GM21526 (cell line): Measurements from ENCODE around the gene CFAP77.

Source experiments
- ATAC-seq: cut with Tn5 transposase; IDR thresholded peaks from one replicate; pipeline ENCODE4 v1.9.1; 2021; ENCODE audit warnings: moderate library complexity; ENCODE audit not compliant: unreplicated experiment, low FRiP score

CFAP77 gene

DNA sequence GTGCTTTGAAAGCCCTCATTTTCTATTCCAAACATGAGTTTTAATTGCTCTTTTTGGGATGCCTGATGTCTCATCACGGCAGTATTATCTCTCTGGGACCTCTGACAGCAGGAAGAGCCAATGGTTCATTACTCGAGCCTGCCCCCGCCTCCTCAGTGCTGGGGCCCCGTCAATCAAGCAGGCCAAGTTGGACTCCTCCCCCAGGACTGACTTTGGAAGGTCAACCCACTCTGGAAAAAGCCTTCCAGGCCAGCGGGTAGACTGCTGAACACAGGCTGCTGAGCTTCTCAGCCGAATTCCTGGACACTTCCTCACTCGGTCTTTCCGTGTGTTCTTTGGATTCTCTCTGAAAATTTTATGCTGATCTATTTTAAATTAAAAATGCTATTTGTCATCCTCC lies 162.9 kb downstream of the CFAP77 start:
- no peak for ATAC-seq

DNA sequence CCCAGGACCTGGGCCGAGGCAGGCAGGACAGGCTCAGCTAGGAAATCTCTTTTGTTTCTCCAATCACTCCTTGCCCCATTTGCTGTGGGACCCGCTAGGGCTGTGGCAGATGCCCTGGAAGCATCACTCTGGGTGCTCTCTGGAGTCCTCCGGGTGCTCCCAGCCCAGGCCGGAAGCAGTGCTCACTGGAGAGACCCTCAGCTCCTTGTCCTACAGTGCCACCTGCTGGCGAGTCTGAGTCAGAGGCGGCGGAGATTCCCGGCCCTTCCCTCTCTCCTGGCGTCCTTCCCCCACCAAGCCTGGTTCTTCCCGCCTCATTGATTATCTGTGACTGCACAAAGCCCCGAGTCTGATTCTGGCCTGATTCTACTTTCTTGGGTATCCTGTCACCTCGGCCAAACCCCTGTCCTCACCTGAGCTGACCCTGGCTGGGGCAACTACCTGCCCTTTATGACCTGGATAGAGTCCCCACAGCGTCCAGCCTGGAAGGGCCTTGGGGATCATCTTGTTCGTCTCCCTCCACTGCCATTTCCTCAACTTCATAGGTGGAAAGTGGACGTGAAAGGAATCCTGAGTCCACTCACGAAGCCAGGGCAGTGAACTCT lies 165.1 kb downstream of the CFAP77 start:
- ATAC-seq = no peak

- no peak for ATAC-seq
Measured at GRCh38 chr9:132575811-132576210, 165.8 kb downstream of the CFAP77 start.

- ATAC-seq = no peak
Measured at GRCh38 chr9:132577119-132577518, 167.1 kb downstream of the CFAP77 start.

DNA sequence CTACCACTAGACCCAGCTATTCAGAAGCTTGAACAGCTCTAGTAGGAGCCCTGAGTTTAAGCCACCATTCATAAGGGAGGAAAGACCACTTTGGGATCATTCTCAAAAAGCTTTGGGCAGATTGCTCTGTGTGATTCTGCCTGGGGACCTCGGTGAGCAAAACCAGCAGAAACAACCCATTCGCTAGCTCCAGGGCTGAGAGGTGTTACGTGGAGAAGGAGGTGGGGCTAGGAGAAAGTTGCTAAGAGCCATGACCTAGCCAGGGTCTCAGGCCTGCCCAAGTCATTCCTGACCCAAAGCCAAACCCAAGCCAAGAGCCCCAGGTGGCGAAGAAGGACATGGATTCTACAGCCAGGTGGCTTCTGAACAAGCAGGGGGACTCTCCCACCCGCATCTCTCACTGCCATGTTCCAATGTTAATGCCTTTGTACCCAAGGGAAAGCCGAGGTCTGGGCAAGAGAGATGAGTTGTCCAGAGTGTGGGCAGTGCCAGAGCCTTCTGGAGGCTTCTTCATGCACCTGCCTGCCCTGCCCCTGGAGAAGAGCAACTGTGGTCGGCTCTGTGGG lies 168.4 kb downstream of the CFAP77 start:
- no peak for ATAC-seq

DNA sequence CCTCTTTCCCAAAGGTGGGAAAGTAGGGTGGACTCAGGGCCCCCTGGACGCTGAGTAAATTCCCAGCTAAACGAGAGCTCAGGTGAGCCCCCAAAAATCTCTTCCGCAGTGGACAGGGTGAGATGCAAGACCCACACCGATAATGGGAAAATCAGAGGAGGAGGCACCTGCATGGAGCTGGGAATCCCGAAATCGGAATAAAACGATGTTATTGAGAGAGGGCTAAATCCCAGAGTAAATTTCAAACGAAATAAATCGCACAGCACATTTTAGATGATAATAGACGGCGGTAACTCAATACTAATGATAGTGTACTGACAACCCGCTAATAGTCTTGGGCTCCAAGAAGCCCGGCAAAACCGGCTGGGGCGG lies 169.4 kb downstream of the CFAP77 start:
- no peak for ATAC-seq

- ATAC-seq = no peak
Measured at GRCh38 chr9:132582276-132582785, 172.3 kb downstream of the CFAP77 start, which contains the start of gene BARHL1. BARHL1 (plus strand) TSS chr9:132582606; CDS start chr9:132582798, 192 bp downstream.

DNA sequence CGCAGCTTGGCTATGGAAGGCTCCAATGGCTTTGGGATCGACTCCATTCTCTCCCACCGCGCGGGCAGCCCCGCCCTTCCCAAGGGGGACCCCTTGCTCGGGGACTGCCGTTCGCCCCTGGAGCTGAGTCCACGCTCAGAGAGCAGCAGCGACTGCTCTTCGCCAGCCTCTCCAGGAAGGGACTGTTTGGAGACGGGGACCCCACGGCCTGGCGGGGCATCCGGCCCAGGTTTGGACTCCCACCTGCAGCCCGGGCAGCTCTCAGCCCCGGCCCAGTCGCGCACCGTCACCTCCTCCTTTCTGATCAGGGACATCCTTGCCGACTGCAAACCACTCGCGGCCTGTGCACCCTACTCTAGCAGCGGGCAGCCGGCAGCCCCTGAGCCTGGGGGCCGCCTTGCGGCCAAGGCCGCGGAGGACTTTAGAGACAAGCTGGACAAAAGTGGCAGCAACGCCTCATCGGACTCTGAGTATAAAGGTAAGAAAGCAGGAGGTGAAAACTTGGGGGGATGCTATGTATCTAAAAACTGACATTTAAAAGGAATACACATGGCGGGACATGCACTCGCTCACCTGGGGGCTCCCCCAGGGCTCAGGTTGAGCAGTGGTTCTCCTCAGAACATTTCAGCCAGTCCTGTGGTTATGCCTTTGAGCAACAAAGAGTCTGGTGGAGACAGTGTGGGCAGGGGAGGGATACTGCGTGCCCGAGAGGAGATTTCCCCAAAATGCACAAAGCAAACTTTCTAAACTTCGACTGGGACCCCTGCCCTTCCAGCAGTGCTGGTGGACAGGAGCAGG lies 173.0 kb downstream of the CFAP77 start:
- ATAC-seq = no peak

DNA sequence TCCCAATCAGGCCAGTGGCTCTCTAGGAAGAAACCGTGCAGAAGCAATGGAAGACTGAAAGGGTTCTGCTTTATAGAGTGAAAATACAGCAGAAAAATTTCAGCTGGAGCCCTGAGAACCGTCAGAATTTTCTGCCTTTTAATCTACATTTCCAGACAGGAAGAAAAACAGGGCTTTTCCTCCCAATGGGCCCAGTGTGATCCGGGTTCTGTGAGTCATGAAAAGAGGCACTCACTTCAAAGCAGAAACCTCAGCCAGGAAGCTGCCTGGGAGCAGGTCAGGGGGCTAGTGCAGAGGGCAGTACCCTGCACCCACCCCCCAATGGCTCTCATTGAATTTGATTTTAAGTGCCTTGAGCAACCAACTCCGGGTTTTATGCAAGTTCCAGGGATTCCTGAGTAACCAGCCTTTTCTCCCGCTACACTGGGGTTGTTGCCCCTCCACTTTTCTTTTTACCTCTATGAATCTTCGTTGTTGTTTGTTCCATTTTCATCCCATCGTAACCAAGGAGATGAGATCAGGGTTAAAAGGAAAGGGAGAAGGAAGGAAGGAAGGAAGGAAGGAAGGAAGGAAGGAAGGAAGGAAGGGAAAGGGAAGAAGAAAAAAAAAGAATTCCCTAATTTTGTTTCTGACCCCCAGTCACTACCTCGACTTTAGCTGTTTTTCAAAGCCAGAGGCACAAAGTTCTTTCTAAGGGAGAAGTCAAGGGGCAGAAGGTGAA lies 173.7 kb downstream of the CFAP77 start:
- ATAC-seq = no peak

GRCh38 chr9:132584601-132585560 lies 174.9 kb downstream of the CFAP77 start:
- ATAC-seq = no peak

DNA sequence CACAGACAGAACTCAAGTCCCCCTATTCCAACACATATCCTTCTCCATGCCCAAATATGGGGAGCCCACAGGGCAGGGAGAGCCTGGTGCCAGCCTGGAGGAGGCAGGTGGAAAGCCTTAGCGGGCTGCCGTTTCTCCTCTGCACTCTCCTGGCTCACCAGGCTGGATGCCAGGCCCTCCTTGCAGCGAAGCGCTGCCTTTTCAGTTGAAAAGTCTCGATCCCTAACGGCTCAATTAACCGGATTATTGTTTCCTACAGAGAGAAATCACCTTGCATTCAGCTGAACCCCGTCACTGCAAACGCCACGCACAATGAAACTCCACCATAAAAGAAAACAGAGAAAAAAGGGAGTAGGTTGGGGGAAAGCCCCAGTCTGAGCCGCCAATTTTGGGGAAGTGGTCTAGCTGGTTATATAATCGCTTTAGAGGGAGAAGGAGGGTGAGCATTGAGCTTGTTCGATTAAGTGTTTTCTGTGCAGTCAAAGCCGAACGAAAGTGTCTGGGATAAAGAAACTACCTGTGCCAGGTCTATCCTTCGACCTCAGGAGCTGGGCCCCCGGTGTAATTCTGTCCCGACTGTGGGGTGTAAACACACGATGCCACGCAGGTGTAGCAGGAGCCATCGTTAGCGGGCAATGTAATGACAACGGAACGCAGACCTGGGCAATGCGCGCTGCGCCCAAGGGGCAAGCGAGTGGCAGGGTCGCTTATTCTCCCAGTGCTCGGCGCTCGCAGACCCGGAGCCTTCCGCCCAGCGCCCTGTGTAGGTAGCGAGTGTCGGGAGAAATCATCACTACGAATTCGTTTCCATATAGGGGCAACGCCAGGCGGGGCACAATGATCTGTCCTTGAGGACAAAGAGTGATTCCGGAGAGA lies 176.2 kb downstream of the CFAP77 start:
- no peak for ATAC-seq

DNA sequence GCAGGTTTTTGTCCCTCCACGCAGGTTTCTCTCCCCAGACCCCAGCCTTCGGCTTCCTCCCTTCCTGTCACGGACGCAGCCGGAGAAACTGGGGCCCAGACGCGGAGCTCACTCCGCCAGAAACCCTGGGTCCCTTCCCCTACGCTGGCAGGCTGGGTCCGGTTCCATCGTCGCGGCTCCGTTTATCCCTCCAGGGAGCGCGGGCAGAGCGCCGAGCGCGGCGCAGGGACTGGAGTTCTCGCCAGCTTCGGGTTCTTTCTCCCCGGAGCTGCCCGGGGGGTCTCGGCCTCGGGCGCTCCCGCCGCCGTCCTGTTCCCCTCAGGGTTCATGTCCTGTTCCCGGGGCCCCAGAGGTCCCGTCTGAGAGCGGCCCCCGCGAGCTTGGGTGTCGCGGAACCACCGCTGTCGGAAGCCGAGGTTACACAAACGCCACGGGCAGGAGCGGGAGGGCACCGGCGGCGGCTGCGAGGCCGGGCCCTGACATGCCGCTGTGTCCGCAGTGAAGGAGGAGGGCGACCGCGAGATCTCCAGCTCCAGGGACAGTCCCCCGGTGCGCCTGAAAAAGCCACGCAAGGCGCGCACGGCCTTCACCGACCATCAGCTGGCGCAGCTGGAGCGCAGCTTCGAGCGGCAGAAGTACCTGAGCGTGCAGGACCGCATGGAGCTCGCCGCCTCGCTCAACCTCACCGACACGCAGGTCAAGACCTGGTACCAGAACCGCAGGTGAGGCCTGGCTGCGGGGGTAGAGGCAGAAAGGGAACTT lies 177.0 kb downstream of the CFAP77 start:
- ATAC-seq = no peak

- ATAC-seq = no peak
Measured at GRCh38 chr9:132587592-132587955, 177.6 kb downstream of the CFAP77 start.

DNA sequence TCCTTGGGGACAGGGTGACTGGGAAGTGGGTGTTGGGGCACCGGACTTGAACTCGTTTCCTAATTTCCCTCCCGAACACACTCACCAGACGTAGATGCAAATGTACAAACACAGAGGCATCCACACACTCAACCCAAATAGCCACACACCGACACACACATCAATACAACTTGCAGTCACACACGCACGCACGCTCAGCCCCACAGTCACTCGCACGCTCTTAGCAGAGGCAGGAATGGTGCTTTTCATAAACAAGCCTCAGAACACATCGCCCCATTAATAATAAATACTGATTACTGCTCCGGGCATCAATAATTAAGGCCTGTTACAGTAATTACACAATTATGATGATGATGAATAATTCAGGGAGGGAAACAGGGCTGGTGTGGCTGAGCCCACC lies 178.1 kb downstream of the CFAP77 start:
- ATAC-seq = no peak

- ATAC-seq = no peak
Measured at GRCh38 chr9:132588501-132589147, 178.6 kb downstream of the CFAP77 start.

DNA sequence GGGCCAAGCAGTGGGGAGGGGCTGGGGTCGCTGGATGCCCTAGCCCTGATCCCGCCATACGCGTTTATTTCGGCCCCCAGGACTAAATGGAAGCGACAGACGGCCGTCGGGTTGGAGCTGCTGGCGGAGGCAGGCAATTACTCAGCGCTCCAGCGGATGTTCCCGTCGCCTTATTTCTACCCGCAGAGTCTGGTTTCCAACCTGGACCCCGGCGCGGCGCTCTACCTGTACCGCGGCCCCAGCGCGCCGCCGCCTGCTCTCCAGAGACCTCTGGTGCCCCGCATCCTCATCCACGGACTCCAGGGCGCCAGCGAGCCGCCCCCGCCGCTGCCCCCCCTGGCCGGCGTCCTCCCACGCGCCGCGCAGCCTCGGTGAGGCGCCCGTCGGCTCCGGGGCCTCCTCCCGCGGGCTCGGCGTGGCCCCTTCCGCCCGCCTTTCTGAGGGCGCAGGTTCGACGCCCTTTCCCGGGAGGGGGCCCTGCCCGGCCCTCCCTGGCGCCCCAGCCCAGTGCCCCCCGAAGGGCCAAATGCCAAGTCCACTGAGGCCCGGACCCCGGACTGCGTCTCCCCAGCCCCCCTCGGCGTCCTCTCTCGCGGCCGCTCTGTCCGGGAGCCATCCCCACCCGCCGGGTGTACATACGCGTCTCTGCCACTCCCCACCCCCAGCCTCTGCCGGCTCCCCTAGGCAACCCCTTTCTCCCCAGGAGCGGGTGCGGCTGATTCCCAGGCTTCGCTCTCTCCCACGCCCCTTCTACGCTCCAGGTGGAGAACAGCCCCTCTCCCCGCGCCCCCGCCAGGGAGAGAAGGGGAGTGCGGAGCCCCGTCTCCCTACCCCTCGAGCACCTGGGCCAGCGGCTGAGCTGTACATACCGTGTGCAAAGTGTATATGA lies 179.4 kb downstream of the CFAP77 start:
- ATAC-seq = no peak

DNA sequence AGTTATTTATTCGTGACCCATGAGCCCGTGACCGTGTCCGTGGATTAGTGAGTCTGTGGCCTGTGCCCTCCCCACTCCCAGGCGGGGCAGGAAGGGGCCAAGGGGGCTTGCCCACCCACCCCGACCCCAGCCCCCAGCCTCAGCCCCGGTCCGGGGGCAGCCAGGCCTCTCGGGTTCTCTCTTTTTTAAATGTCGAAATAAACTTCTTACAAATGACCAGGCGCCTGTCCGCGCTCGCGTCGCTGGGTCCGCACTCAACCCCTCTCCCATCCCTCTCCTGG lies 180.0 kb downstream of the CFAP77 start:
- ATAC-seq = no peak
